HG03108 (cell line): ENCODE data around the gene SH2D7.

Source experiments
- ATAC-seq: cut with Tn5 transposase; IDR thresholded peaks from one replicate; pipeline ENCODE4 v1.9.1; 2021; ENCODE audit warnings: moderate library complexity; ENCODE audit not compliant: unreplicated experiment

The SH2D7 gene

DNA sequence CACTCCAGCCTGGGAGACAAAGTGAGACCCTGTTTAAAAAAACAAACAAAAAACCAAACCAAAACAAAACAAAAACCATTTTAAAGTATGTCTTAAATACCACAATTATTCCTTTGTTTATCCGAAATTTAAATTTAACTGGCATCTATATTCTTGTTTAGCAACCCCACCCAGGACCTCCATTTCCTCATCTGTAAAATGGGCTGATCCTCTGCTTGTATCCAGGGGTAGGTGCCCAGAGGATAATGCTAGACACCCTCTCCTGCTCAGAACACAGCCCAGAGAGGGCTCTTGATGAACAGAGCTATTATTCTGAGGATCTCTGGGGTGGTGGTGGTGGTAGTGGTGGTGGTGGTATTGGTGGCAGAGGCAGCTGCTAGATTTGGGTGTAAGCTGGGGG, 9.8 kb downstream of the SH2D7 start:
- ATAC-seq: no peak

DNA sequence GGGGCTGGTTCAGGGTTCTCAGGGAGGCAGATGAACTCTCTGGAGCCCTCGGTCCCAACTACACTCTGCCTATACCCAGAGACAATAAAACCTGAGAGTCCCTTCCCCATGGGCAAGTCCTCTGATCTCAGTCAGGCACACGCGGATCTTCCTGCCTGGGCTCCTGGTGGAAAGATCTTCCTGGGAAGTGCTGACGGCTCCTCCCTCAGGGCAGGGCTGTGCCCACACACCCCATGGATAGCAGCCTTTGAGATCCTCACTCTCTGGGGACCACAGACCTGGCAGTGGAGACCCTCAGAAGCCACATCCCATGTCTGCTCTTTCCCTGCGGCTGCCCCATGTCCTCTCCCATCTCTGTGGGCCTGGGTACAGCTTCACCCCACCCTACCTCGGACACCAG, 10.4 kb downstream of the SH2D7 start:
- no peak for ATAC-seq

DNA sequence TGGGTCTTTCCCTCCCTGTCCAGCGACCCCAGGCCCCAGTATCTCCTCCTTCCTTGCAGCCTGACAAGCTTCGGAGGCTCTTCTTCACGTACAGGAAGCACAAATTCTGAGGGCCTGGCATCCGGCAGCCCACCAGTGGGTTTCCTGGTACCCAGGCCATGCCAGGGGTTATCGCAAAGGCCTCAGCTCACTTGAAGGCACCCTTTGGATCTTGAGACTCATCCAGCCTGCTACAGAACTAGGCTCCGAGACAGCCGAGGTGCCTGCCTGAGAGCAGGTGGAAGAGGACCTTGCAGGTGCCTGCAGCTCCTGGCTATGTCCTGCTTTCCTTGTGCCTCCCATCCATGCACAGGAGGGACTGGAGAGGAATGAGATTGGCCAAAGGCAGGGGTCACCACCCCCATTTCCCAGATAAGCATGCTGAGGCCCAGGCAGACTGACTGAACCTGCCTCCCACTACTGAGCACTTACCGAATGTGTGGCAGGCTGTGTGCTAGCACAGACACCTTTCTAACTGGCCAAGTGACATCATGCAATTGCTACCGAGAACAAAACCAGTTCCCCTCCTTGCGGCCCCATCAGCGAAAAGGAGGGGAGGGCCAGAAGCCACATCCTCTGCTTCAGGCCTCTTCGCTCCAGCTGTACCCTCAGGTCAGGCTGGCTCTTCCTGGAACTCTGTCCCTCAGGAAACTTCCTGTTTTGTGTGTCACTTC, 11.2 kb downstream of the SH2D7 start:
- ATAC-seq: peak; percentile 79

DNA sequence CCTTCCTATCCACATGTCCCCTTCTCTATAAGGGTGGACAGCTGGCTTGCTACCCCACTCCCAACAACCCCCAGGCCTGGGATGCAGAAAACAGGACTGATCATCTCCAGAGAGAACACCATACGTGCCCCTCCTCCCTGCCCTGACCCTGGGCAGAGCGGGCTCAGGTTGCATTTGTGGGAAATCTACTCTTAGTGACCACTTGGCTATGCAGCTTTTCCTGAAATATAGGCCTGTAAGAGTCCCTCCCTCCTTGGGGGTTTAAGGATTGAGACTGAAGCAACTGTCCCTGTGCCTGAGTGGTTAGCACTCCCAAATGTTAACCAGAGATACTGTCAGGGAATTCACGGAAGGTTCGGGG, 11.7 kb downstream of the SH2D7 start:
- ATAC-seq: no peak

DNA sequence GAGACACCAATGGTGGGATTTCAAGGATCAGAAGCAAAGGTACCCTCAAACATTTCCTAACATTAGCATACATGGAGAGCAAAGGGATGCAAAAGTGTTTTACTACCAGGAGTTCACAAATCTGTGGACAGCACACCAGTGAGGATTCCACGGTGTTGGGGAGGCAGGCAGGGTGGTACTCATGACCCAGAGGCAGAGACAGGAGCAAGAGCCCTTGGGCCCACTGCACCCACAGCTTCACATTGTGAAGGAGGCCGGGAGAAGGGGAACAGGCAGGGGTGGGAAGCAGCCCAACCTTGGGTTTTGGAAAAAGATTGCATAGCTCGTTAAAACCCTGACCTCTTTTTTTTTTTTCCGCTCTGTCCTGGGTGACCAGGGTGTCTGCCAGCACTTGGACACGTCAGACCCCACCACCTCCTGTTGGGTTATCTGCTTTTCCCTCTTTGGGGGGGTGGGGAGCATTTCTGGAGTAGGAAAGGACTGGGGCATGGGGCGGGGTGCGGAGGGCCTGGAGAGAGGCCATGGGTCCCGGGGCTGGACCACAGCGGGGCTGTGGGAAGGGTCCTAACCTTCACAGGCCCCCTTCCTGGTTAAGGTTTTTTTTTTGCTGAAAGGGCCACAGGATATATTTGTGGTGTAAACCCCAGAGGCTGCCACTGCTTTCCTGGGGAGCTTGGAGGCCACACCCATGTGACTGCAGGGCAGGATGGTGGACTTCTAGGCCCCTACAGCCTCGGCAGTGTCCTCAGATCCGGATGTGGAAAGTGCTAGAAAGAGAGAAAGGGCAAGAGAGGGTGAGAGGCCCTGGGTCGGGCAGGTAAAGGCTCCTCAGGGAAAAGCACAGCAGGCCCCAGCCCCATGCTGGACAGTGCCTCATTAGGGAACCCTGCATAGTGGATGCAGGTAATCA, 12.5 kb downstream of the SH2D7 start:
- ATAC-seq: no peak

DNA sequence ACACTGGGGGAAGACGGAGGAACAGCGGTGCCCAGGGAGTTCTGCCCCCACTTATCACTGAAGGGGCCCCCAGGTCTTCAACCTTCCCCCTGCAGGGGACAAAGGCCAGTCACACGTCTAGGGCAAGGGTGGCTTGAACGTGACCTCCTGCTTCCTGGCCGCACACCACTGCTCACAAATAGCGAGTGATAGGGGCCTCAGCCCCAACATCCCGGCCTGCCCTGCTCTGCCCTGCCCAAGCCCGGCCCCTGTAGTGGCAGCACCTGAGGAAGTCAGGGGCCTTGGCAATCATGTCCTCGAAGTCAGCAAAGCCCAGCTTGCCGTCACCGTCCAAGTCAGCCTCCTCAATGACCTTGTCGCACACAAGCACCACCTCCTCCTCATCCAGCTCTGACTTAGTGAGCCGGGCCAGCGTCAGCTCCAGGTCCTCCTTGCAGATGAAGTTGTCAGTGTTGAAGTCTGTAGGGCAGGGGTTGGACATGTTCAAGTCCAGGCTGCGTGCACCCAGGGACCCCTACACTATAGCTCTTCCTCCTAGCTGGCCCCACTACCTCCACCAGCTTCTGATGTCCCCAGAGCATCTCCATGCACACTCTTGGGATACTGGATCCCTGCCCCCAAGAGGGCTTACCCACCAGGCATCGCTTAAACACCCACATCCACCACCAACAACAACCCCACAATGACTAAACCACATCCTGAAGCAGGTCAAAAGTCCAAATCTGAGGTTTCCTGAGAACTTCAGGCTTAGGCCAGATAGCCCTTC, 13.3 kb downstream of the SH2D7 start:
- no peak for ATAC-seq

DNA sequence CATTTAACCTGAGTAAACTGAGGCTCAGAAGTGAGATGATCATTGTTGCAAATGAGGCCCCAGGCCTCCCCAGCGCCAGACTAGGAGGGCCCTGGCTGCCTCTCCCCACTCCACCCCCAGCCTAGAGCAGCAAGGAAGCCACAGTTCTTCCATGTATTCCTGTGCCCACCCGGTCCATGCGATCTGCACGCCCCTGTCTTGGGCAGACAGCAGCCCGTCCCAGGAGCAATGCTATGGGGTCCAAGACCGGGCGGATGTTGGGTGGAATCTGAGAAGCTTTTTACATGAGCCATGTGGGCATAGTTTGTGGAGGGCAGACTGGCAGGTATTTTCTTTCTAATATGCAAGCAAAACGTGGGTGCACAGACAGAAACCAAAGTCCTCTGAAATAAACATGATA, 15.1 kb downstream of the SH2D7 start:
- ATAC-seq: no peak

DNA sequence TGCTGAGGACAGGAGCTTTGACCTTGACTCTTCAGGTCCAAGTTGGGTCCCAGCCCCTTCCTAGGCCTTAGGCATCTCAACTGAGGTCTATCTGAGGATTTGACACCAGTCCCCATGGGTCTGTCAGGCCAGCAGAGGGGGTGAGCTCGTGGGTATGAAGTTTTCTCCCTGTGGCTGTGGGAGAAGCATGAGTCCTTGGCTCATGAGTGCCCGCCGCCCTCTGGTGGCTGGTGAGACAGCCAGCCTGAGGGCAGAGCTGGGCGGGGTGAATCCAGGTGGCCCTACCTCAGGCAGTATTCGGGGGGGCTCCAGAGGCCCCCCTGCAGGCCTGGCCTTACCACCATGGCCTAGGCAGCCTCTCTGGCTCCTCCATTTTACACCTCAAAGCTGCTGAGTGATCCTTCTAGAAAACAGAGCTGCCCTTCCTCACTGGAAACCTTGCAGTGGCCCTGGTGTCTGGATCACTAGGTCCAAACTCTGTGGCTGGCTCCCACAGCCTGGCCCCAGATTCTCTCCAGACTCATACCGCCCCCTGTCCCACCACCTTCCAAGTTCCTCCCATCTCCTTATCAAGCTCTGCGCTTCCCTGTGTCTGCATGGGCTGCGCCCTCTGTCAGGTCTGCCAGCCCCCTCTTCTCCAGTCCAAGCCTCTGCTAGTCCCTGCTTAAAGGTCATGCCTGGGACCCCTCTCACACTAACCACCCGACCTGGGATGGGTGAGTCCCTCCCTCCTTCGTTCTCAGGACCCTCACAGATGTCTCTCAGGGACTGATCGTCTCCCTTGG, 16.1 kb downstream of the SH2D7 start:
- ATAC-seq: no peak

DNA sequence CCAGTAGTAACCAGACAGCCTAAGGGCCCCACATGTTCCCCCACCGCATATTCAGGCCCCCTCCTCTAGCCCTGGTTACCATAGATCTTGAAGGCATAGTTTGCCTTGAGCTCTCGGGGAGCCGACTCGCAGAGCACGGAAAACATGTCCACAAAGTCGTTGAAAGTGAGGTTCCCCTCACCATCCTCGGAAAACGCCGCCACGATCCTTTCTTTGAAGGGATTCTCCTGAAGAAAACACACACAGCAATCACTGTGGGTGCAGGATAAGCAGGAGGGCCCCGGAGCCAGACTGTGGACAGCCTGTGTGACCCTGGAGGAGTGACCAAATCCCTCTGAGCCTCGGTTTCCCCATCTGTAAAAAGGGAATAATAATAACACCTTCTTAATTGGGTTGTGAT, 16.8 kb downstream of the SH2D7 start:
- ATAC-seq: no peak

DNA sequence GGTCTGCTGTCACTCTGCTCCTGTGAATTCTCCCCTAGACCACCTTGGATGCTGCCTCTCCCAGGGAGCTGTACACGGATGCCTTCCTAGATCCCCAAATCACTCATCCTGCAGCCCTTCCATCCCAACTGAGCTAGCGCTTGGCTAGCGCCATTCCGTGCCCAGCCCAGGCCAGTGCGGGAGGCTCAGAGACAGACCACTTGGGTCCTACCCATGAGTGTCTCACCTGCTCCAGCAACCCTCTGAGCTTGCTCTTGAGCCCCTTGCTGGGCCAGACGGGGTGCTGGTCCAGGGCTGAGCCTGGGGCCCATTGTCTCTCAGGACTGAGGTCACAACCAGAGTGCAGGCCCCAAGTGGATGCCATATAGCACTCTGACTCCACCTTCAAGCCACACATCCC, 17.7 kb downstream of the SH2D7 start:
- no peak for ATAC-seq

DNA sequence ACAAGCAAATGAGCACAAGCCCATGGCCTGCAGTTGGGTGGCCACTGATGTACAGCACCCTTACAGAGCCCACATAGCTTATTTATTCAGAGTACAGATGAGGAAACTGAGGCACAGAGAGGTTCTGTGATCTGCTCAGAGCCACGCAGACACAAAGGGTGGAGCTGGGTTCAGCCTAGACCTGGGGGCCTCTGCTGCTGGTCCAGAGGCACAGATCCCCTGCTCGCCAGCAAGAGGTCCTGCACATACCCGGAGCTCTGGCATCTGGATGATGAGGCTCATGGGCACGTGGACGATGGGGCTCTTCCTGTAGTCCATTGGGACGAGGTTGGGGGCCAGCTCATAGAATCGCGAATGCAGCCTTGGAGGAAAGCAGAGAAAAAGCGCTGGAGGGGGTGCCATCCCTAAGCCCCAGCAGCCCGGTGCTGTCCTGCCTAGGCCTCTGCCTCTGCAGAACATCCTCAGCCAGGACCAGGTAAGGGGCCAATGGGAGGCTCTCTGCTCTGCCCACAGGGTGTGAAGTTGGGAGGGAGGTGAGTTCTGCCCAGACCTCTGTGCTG, 18.6 kb downstream of the SH2D7 start:
- no peak for ATAC-seq

DNA sequence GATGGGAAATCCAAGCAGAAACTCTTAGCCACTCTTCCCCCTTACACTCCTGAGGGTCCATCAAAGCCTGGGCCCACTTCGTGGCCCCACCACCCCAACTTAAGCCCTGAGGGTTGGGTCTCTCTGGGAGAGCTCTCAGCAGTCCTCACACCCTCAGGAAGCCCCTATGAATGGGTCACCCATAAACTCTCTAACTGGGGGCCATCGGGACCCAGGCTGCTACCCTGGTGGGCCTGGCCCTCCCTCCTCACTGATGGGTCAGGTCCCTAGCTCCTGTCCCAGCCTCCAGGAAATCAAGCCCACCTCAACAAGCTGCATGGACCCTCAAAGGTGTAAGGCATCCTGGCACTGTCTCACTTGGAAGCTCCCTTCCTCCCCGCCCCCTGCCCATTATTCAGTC, 19.4 kb downstream of the SH2D7 start:
- no peak for ATAC-seq

DNA sequence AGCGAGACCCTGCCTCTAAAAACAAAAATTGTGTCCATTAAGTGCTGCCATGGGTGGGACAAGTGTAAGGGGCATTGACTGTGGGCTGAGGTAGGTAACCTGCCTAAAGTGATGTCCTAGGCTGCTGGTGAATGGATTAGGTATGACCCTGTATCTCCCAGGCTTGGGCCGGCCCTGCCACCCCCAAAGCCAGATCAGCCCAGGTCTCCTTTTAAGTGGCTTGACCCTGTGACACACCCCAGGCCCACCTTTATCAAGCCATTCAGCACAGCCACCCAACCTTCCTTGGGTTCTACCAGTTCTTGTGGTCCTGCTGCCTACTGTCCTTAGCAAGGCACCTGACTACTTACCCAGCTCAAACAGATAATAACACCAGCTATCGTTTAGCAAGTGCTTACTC, 20.2 kb downstream of the SH2D7 start:
- no peak for ATAC-seq

DNA sequence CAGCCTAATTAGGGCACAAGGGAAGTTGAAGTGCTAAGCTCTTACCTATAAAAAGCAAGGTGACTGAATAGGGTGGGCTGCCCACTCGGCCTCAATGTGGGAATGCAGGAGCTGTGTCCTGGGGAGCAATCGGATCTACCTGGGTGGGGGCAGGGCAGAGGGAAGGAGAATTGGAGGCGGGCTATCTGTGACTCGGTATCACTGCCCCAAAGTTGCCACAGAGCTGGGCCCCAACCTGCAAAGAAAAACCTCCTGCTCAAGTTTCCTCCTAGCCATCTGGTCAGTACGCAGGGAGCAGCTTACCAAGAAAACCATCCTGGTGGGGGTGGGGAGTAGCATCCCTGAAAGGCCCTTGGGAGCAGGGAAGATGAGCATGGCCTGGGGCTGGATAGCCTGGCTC, 28.2 kb downstream of the SH2D7 start:
- no peak for ATAC-seq

DNA sequence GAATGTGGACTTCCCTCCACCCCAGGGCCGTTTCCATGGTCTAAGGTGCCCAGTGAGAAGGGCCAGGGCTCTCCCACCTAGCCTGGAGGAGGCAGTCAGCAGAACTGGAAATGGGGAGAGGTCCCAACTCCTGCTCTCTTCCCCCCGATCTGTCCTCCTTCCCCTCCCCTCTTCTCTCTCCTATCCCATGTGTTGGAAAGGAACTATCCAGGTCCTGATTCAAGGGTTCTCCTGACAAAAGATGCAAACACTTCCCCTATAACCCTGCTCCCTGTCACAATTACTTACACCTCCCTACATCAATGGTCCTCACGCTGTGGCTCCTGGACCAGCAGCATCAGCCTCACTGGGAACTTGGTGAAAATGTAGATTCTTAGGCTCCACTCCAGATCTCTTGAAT, 32.9 kb downstream of the SH2D7 start:
- no peak for ATAC-seq

DNA sequence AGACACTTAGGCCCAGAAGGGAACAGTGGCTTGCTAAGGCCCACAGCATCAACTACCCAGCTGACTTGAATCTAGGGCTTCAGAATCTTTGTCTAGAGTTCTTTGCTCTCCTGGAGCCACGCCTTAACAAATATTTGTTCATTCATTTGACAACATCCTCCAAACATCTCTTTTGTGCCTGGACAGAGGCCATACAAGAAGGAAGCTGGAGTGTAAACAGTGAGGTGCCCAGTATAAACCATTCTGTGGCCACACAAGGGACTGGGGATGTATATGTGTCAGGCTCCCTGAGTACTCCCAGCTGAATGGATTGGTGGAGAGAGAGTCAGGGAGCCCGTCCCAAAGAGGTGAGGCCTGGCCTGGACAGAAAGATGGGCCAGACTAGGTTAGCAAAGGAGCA, 35.5 kb downstream of the SH2D7 start:
- no peak for ATAC-seq

DNA sequence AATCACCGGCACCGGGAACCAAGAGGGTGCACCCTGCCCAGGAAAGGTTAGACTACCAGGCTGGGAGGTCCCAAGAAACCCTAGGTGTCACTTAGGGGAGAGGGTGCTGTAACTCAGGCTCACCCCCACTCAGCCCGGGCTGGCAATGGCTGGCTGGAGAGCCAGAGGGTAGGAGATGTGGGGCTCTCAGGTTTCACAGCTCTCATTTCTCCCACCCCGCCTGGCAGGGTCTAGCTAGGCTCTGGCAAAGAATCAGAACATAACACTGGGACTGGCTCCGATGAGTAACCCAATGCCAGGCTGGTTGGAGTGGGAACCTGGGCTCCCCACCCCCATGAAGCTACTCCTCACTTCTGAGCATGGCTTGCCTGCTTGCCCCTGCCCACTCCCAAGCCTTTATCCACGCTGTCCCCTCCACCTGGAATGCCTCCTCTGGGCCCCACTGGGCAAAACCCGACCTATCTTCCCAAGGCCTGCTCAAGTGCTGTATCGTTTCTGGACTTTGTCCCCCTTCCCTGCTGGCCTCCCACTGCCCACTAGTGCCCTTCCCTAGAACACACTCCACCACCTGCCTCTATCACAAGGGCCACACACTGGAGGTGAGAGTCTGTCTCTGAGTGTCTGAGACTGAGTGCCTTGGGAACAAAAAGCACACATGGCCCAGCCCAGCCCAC, 36.9 kb downstream of the SH2D7 start:
- no peak for ATAC-seq

DNA sequence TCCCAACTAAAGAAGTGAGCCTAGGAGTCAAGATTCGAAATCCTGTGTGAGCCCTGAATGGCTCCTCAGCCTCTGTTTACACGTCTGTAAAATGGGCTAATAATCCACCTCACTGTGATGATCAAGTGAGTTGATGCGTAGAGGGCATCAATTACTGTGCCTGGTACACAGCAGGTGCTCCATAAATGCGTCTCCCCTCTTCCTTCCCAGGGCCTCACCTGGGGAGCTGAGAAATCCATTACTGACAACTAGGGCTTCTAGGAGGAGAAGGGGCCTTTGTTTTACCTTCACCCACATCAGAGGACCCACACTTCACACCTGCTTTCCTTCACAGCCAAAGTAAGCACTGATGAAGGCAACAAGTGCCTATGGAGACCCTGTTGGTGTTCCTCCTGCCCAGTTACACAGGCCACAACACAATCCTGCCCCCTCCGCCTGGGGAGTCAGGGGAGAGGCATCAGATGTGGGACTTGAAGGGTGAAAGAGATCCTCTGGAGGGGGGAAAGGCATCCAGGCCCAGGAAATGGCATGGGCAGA, 37.5 kb downstream of the SH2D7 start:
- ATAC-seq: no peak

DNA sequence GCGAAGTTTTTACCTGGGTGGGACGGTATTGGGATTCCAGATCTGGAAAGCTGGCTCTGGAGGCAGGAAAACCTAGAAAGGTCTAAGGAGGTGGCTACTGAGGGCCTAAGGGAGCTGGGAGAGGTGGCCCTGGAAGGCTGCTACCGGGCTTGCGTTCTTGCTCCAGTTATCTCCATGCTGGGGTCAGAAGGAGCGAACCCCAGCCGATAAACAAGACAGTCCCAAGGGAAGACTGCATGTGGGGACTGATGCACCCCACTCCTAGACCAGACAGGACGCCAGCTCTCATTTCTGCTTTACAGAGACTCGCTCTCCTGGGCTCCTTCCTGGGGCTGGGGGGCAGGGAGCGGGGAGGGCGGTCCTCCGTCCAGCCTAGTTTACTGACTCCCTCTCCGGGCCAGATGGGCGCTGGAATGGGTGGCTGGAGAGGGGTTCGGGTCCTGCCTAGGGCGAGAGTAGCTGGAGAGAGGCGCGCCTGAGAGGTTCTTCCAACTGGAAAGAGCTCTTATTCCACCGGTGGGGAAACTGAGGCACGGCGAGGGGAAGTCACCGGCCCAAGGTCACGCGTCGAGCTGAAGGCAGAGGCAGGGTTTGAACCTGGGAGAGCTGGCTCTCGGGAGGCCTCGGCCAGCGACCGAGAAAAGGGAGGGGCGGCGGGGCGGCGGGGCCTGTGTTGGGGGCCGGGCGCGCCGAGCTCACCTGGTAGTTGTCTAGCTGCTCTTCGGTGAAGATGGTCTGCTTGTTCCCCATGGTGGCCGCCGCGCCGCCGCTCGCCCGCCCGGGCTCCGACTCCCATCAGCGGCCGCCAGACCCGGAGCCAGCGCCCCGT, 38.3 kb downstream of the SH2D7 start:
- ATAC-seq: peak; percentile 35
